Stimulated activated CD4-positive, alpha-beta T cell treated with anti-CD3 and anti-CD28 coated beads, Interleukin-15, amount 100 ng/mL, for 48 hours (primary cell): ENCODE data around the gene TMEM131L.
"Not testable (repeated sequence)": the region's sequence is repeated elsewhere in the genome, so short reads cannot be mapped to it uniquely, and the experiment has no call there.

Experiments
- DNase-seq, 2 donors: peaks; one replicate each; pipeline ENCODE4 v3.0.0-alpha.2; 2020; ENCODE audit warnings: low read depth in 2 of 2

Gene TMEM131L

DNA sequence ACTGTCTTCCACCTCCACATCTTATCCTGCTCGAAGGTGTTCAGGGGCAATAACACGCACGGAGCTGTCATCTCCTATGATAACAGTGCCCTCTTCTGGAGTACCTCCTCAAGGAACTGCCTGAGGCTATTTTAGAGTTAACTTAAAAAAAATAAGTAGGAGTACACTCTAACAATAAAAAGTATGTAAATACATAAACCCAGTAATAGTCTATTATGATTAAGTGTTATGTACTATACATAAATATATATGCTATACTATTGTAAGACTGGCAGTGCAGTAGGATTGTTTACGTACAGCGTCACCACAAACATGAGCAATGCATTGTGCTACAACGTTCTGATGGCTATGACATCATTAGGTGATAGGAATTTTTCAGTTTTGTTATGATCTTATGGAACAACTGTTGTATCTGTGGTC is 183.4 kb downstream of the TMEM131L start:
- DNase-seq = no peak

DNA sequence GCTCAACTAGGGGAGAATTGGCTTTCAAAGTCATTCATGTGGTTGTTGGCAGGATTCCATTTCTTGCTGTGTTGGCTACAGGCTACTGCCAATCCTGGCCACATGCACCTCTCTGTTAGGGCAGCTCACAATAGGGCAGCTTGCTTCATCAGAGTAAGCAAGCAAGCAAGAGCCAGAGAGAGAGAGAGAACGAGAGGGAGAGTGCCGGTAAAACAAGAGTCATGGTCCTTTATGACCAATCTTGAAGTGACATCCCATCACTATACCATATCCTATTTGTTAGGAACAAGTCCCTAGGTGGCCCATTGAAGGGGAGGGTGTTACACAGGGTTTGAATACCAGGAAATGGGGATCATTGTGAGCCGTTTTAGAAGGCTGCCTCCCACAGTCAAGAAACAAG is 185.0 kb downstream of the TMEM131L start:
- DNase-seq = no peak

DNA sequence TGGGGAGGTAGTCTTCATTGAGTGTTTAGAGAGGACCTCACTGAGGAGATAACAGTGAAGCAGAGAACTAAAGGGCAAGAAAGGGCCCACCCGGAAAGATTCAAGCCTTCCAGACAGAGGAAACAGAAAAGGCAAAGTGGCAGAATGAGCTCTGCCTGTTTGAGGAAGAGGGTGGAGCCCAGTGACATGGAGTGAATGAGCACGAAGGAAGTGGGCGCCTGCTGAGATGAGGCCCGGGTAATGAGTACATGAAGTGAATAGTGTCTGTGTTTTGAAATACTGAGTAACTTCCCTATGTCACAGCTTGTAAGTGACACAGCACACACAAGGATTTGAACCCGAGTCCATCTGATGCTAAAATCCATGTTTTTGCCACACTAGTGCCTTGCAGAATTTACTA is 185.4 kb downstream of the TMEM131L start:
- DNase-seq = peak; percentile 55 to 59

DNA sequence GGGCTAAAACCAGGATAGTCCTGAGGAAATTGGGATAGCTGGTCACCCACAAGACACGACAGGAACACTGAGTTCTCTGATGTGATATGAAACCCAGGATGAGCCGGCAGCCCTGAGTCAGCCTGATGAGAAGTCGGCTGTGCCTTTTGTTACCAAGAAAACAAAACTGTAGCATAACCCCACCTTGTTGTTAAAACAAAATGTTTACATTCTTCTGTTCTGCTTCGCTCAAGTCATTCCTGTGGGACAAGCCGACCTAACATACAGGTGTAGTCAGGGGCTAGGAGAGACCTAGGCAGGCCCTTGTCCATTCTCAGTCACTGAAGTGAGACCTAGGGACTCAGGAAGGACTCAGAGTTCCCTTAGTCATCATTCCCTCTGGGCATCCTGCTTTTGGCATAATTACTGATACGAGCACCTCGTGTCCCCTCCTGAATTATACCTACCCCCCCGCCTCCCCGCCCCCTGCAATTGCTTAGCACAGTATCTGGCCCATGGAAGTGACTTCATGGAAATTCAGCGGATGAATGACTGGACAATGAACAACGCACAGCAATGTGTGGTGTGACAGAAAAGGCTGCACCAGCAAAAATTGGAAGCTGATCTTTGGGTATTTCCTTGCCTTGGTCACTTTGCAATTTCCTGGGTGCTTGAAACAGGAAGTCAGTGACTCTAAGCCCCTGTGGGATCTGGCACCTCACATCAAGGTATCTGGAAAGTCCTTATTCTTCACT is 186.1 kb downstream of the TMEM131L start:
- DNase-seq = no peak

DNA sequence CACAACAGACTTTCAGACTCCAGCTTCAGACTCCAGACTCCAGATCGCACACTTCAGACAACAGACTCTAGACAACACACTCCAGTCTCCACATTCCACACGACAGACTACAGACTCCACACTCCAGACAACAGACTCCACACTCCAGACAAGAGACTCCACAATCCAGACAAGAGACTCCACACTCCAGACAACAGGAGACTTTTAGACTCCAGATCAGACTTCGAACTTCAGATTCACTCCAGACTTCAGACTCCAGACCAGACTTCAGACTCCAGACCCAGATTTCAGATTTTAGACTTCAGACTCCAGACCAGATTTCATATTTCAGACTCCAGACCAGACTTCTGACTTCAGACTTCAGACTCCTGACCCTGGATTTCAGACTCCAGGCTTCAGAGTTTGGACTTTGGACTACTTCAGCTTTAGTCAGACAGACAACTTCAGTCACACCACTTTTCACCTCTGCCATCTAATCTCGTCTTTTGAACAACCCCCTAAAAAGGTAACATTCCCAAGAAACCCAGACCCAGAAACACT is 188.9 kb downstream of the TMEM131L start:
- no peak for DNase-seq

DNA sequence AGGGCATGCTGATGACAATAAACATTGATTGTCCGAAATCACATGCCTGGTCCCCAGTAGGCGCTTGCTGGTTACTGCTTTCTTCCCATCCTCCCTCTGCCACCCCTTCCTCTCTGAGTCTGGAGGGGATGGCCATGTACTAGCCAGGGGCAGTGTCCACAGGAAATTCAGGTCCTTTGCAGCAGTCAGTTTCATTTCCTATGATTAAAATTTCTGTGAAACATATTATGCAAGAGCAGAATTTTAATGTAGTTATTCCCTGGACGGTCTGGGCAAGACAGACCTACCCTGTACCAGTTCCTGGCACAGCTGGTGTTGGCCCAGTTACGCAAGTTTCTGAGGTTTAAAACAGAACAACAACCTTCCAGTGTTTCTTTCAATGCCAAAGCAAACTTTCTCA is 189.8 kb downstream of the TMEM131L start:
- no peak for DNase-seq

DNA sequence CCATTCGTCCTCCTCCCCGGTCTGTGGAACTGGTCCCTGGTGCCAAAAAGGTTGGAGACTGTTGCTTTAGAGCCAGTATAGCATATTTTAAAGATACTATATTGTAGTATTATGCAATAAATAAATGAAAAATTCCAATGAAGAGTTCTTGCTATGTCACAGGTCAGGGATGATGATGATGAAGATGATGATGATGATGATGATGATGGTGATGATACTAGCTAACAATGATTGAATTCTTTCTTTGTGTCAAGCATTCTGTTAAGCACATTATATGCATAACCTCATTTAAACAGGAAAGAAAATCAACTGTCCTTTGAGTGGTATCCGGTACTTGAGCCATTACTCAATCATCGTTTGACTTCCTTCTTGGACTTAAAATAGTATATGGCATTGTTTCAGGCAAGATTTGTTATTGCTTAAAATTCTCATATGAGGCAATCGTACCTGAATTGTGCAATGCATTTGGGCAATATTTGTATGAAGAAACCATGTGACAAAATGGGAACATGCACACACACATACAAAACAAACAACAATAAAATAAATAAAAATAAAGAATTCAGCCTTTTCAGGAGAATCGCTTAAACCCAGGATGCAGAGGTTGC is 195.2 kb downstream of the TMEM131L start:
- DNase-seq = no peak

DNA sequence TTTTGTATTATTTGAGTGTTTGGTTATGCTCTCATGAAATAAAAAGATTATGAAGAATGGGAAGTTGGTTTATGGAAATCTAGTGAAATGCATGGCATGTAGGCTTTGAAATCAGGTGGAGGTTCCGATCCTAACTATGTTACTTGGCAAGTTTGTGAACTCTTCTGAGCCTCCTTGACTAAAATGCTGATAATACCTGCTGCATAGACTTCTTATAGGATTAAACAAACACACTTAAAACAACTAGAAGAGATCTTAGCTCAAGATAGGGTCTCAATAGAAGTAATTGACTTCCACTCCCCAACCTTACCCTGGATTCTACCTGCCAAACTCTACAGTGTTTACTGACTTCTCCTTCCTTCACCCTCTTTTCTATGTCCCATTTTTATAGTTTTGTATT is 195.7 kb downstream of the TMEM131L start:
- DNase-seq = no peak

DNA sequence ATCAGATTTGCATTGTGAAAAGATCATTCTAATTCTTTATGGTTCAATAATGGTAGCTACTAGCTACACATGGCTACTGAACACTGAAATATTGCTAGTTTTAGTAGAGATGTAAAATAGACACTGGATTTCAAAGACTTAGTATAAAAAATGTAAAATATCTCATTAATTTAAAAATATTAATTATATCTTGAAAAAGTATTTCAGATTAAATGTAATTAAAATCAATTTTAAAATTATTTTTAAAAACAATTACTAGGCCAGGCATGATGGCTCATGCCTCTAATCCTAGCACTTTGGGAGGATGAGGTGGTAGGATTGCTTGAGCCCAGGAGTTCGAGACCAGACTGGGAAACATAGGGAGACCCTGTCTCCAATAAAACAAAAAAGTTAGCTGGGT is 197.5 kb downstream of the TMEM131L start:
- DNase-seq = no peak

DNA sequence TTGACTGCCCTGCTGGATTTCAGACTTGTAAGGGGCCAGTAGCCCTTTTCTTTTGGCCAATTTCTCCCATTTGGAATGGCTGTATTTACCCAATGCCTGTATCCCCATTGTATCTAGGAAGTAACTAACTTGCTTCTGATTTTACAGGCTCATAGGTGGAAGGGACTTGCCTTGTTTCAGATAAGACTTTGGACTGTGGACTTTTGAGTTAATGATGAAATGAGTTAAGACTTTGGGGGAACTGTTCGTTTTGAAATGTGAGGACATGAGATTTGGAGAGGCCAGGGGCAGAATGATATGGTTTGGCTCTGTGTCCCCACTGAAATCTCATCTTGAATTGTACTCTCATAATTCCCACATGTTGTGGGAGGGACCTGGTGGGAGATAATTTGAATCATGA is 200.3 kb downstream of the TMEM131L start:
- DNase-seq = not testable (repeated sequence)

DNA sequence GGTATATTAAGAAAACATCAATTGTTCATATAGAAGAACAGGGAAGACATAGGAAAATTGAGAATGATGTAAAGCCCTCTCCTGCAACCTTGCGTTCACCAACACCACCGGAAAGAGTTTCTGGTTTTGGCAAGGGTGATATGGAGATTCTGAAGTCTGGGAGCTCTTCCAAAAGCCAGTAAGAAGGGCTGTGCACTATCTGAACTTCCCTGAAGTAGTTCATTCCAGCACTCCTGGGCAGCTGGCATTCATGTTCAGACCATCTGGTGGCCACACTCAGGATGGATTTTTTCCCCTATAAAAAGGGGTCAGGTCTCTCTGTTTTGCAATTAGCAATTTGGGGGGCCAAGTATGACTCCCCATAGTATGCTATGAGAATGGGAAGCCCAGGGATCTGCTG is 202.5 kb downstream of the TMEM131L start:
- DNase-seq = no peak

DNA sequence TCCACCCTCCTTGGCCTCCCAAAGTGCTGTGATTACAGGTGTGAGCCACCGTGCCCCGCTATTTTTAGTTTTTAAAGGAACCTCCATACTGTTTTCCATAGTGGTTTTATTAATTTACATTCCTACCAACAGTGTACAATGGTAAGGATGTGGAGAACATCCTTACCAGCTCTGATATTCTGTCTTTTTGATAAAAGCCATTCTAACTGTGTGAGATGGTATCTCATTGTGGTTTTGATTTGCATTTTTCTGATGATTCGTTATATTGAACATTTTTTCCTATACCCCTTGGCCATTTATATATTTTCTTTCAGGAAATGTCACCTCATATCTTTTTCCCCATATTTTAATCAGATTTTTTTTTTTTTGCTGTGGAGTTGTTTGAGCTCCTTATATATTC is 203.7 kb downstream of the TMEM131L start:
- DNase-seq = no peak

DNA sequence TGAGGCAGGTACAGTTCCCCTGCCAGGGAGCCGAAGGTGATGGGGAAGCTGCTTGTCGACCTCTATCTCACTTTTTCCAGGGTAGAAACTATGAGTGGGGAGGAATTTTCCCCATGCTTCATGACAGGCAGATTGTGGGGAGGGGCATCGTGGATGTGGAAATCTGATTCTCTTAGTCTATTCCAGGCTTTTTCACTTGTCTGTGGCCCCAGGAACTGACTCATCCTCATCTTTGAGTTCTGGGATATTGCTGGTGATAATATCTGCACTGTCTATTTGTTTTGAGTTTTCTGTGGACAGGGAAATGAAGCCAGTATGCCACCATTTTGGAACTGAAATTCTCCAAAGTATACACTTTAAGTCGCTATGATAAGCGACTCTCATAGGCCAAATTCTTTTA is 210.3 kb downstream of the TMEM131L start:
- DNase-seq = no peak

DNA sequence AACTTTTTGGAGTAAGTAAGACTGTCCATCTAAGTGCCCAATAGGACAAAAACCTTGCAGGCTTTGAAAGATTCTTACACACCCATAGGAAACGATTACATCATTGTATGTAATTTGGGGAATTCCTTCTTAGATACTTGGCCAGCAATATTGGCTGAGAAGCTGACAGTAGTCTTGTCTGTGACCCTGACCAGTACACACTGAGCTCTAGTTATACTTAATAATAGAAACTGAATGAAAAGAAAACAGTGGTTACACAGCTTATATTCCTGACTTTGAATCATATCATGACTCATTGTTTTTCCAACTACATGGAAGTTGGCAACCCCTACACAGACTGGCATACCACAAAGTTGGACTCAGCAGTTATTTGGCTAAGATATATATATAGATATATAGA is 210.8 kb downstream of the TMEM131L start:
- DNase-seq = no peak

DNA sequence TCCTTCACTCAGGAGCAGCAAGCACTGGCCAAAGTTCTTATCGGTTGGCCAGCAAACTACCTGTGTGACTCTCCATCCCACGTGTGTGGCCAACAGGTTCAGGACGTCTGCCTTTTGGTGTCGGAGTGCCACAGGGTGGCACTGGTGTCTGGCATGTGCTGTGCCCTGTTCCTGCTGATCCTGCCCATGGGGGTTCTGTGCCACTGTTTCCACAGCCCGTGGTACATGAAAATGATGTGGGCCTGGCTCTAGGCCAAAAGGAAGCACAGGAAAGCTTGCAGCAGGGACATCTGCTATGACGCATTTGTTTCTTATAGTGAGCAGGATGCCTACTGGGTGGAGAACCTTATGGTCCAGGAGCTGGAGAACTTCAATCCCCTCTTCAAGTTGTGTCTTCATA is 213.3 kb downstream of the TMEM131L start:
- DNase-seq = no peak

DNA sequence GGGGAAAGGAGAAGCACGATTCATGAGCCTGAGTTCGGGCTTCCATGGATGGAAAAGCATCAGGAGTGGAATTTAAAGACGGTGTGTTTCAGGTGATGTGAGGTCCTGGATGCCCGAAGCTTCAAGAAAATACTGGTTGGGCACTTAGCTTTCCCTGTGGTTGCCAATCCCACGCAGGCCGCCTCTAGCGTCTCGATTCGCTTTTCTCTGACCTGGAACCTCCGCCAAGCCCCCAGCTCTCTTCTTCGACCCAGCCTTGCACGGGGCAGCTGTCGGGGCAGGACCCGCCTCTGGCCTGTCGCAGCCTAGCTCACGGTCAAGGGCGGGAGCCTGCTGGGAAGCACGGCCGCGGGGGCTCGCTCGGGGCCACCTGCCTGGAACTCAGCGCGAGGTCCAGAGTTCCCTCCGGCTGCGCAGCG is 217.6 kb downstream of the TMEM131L start:
- DNase-seq = no peak

DNA sequence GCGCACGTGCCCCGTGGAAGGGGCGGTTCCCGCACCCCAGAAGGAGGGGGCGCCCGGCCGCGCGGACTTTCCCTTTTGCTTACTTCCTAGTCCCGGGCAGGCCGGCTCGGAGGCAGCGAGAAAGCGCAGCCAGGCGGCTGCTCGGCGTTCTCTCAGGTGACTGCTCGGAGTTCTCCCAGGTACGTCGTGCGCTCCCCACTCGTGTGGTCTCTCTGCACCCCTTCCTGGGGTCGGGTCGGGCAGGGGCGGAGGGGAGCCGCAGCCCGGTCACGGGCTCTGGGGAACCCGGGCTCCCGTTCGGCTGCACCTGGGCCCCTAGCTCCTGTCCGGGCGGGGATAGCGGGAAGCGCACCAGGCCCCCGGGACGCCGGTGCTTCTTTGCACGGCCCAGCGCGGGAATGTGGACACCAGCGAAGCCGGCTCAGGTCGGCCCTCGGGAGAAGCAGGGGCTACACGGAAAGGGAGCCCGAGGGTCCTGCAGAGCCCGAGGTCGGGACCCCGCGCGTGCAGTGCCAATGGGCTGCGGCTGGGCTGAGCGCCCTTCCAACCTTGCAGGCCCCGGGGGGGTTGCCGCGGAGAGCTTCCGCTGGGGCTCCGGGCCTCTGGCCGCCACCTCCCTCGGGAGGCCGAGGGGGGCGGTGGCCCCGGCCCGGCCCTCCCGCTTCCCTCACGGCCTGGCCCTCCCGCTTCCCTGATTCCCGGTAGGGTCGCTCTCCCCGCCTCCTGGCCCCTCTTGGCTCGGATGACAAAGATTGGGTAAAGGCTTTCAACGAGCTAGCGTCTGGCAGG is 218.2 kb downstream of the TMEM131L start, which contains the start of gene TLR2:
Gene TLR2, plus strand, starts transcription at position 99 of the 789 bp plus-strand sequence. CDS start 18,628 bp downstream, outside the sequence.
- DNase-seq = peak; percentile 24 to 59

DNA sequence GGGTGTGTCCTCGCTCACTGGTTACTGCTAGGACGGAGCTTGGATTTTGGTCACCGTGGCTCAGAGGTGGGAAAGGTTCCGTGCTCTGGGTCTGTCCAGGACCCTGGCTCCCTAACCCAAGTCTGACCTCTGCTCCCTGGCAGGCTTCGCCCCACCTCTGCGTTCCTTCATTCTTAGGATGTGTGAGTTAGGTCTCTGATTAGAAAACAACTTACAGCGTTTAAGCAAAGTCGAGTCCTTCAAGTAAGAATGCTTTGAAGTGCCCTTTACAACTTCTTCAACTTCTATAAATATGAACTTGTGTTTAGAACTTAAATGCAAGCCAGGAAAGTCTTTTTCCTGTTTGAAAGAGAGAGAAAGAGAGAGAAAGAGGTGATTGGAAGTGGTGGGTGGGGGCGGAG is 218.8 kb downstream of the TMEM131L start:
- DNase-seq = peak in 1 of 2 donors; percentile 4
